ENCODE measurements around the gene PRKX.

- TF ChIP-seq POLR2A (IDR thresholded peaks at IDR 0.05) (no peak), CTCF (IDR thresholded peaks at IDR 0.05 in 4 of 5, conservative IDR thresholded peaks at IDR 0.05 in 1 of 5) (no peak)
Observed at GRCh38 chrX:3636803-3637202, 76.6 kb downstream of the PRKX start.
